ENCODE measurements around the gene SLC26A1.

DNA sequence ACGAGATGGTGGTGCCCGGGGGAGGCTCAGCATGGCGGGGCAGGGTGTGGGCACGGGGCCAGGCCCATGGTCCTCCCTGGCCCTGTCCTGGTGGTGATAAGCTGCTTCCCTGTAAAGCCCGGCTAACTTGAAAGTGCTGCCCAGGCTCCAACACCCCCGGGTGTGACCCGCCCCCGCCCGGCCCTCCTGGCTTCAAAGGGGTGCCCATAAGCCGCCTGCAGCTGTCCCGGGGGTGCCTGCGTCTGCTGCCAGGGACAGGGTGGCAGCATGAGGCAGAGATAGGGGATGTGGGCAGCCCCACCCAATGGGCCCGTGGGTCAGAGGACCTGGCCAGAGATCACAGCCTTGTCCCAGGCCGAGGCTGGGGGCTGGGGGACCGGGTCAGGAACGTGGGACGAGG is 36.3 kb upstream of the SLC26A1 start:
- TF ChIP-seq, protein P1, sequence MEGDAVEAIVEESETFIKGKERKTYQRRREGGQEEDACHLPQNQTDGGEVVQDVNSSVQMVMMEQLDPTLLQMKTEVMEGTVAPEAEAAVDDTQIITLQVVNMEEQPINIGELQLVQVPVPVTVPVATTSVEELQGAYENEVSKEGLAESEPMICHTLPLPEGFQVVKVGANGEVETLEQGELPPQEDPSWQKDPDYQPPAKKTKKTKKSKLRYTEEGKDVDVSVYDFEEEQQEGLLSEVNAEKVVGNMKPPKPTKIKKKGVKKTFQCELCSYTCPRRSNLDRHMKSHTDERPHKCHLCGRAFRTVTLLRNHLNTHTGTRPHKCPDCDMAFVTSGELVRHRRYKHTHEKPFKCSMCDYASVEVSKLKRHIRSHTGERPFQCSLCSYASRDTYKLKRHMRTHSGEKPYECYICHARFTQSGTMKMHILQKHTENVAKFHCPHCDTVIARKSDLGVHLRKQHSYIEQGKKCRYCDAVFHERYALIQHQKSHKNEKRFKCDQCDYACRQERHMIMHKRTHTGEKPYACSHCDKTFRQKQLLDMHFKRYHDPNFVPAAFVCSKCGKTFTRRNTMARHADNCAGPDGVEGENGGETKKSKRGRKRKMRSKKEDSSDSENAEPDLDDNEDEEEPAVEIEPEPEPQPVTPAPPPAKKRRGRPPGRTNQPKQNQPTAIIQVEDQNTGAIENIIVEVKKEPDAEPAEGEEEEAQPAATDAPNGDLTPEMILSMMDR (IDR thresholded peaks at IDR 0.05), result no peak
- no peak for TF ChIP-seq POLR2A (IDR thresholded peaks at IDR 0.05)
- no peak for TF ChIP-seq POLR2AphosphoS5 (IDR thresholded peaks at IDR 0.05; ENCODE audit: insufficient read depth in 1 of 2, low read depth in 1 of 2)
